Thoracic aorta (tissue), 2 donors: ENCODE data around the gene CFAP97D2. TPM values are rescaled to one million over a fixed set of nuclear protein-coding genes. Genes with fewer than 3 reads are reported as not detected.

Experiments
- ATAC-seq: fragments of 150-250 bp; one replicate; pipeline ENCODE4 v1.8.0; 2017; ENCODE audit warnings: low read depth; ENCODE audit not compliant: insufficient number of reproducible peaks, low FRiP score
- DNase-seq: peaks from one replicate; pipeline ENCODE4 v3.0.0-alpha.2; 2020; ENCODE audit warnings: low spot score
- H3K27ac ChIP-seq, 2 donors: fragments of 200-600 bp; sonication (generic); 1 replicate in 1 of 2; 2 replicates in 1 of 2; pipeline ENCODE4 v1.5.1; 2016; ENCODE audit warnings: mild to moderate bottlenecking in 2 of 2, moderate library complexity in 2 of 2
- H3K27me3 ChIP-seq: fragments of 200-600 bp; sonication (generic); replicated peaks from 2 replicates; pipeline ENCODE4 v1.6.0; 2016; ENCODE audit warnings: mild to moderate bottlenecking; ENCODE audit not compliant: insufficient read depth
- H3K36me3 ChIP-seq: fragments of 200-600 bp; sonication (generic); one replicate; pipeline ENCODE4 v1.5.1; 2016
- H3K4me1 ChIP-seq, 2 donors: fragments of 200-600 bp; sonication (generic); 1 replicate in 1 of 2; 2 replicates in 1 of 2; pipeline versions ENCODE4 v1.5.1 to v1.6.0; 2016; ENCODE audit warnings: low read depth in 2 of 2, mild to moderate bottlenecking in 1 of 2; ENCODE audit not compliant: control insufficient read depth in 1 of 2
- H3K4me3 ChIP-seq: fragments of 200-600 bp; sonication (generic); 2 replicates; pipeline ENCODE4 v1.5.1; 2016; ENCODE audit warnings: mild to moderate bottlenecking
- H3K9me3 ChIP-seq: fragments of 200-600 bp; sonication (generic); 2 replicates; pipeline ENCODE4 v1.5.1; 2016
- total RNA-seq, 2 donors: library from RNA; depleted of rRNA; stranded (reverse); fragments of >200 nt; gene quantifications; one replicate each; pipeline versions ENCODE4 v1.1.0 to v1.2.3, GENCODE V29; 2016
- TF ChIP-seq, protein P1 (sequence below): fragments of 200-600 bp; sonication (generic); IDR thresholded peaks from one replicate; pipeline ENCODE4 v1.5.1; 2019; ENCODE audit warnings: antibody characterized with exemption

Gene CFAP97D2
- total RNA-seq, 2 donors from 2014 or later = not detected

- TF ChIP-seq, protein P1, sequence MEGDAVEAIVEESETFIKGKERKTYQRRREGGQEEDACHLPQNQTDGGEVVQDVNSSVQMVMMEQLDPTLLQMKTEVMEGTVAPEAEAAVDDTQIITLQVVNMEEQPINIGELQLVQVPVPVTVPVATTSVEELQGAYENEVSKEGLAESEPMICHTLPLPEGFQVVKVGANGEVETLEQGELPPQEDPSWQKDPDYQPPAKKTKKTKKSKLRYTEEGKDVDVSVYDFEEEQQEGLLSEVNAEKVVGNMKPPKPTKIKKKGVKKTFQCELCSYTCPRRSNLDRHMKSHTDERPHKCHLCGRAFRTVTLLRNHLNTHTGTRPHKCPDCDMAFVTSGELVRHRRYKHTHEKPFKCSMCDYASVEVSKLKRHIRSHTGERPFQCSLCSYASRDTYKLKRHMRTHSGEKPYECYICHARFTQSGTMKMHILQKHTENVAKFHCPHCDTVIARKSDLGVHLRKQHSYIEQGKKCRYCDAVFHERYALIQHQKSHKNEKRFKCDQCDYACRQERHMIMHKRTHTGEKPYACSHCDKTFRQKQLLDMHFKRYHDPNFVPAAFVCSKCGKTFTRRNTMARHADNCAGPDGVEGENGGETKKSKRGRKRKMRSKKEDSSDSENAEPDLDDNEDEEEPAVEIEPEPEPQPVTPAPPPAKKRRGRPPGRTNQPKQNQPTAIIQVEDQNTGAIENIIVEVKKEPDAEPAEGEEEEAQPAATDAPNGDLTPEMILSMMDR = no peak
- H3K36me3 ChIP-seq = peaks cover 42% of the 10 kb centered on the region
- no peaks in the 10 kb centered on the region for H3K27me3 ChIP-seq
- H3K27ac ChIP-seq = no peak overlapping the region
- DNase-seq = no peak
- no peaks in the 10 kb centered on the region for H3K9me3 ChIP-seq
- ATAC-seq = no peak
- no peak overlapping the region for H3K4me3 ChIP-seq
- H3K4me1 ChIP-seq = no peaks in the 10 kb centered on the region
These were observed 78.0 kb downstream of the CFAP97D2 start for GRCh38 chr13:114257014-114257413.

DNA sequence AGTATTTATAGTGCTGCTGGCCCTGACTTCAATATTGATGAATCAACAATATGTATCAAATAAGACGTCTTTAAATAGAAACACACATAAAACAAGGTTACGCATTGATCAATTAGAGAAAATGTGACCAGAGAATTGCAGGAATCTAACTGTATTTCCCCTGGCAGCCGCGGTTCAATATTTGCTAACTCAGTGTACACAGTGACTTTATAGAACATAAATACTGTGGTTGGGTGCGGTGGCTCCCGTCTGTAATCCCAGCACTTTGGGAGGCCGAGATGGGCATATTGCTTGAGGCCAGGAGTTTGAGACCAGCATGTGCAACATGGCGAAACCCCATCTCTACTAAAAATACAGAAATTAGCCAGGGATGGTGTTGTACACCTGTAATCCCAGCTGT lies 79.5 kb downstream of the CFAP97D2 start:
- H3K9me3 ChIP-seq = no peaks in the 10 kb centered on the region
- DNase-seq = no peak
- H3K4me1 ChIP-seq = no peaks in the 10 kb centered on the region
- no peak overlapping the region for H3K27ac ChIP-seq
- TF ChIP-seq, protein P1 = no peak
- H3K4me3 ChIP-seq = no peak overlapping the region
- no peaks in the 10 kb centered on the region for H3K27me3 ChIP-seq
- peaks cover 50% of the 10 kb centered on the region for H3K36me3 ChIP-seq
- ATAC-seq = no peak

- TF ChIP-seq, protein P1 = no peak
- Histone ChIP-seq H3K27me3 (no peaks in the 10 kb centered on the region), H3K36me3 (peaks cover 55% of the 10 kb centered on the region), H3K27ac (no peak overlapping the region), H3K4me1 (no peaks in the 10 kb centered on the region), H3K4me3 (no peak overlapping the region), H3K9me3 (no peaks in the 10 kb centered on the region)
- ATAC-seq (no peak), DNase-seq (no peak)
These were observed 80.3 kb downstream of the CFAP97D2 start for GRCh38 chr13:114259374-114259773.

- no peak overlapping the region for H3K4me3 ChIP-seq
- ATAC-seq (no peak), DNase-seq (no peak)
- no peak overlapping the region for H3K27ac ChIP-seq
- TF ChIP-seq, protein P1 = no peak
- no peaks in the 10 kb centered on the region for H3K27me3 ChIP-seq
- no peaks in the 10 kb centered on the region for H3K9me3 ChIP-seq
- no peaks in the 10 kb centered on the region for H3K4me1 ChIP-seq
- peaks cover 51% of the 10 kb centered on the region for H3K36me3 ChIP-seq
These were observed 80.9 kb downstream of the CFAP97D2 start for GRCh38 chr13:114259974-114260373.

DNA sequence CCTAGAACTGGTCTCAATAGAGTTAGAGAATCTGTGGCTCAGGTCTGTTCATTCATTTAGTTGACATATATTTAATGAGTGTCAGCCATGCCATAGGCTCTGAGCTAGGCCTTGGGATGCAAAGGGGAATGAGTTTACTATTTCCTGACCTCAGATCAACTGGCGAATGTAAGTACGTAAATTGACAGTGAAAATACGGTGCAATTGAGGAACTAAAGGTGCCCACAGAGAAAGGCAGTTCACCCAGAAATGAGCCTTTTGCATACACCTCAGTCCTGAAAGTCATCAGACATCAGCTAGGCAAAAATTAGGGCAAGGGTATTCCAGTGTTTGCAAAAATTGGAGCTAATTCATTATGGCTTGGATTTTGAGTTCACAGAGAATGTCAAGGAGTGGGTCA lies 81.8 kb downstream of the CFAP97D2 start:
- Histone ChIP-seq H3K27me3 (no peaks in the 10 kb centered on the region), H3K4me1 (no peaks in the 10 kb centered on the region), H3K4me3 (no peak overlapping the region), H3K9me3 (no peaks in the 10 kb centered on the region), H3K36me3 (peaks cover 50% of the 10 kb centered on the region), H3K27ac (no peak overlapping the region)
- DNase-seq (no peak), ATAC-seq (no peak)
- TF ChIP-seq, protein P1 = no peak
